Measurements from ENCODE around the gene SCYGR6.

The SCYGR6 gene, protein sequence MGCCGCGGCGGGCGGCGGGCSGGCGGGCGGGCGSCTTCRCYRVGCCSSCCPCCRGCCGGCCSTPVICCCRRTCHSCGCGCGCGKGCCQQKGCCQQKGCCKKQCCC

DNA sequence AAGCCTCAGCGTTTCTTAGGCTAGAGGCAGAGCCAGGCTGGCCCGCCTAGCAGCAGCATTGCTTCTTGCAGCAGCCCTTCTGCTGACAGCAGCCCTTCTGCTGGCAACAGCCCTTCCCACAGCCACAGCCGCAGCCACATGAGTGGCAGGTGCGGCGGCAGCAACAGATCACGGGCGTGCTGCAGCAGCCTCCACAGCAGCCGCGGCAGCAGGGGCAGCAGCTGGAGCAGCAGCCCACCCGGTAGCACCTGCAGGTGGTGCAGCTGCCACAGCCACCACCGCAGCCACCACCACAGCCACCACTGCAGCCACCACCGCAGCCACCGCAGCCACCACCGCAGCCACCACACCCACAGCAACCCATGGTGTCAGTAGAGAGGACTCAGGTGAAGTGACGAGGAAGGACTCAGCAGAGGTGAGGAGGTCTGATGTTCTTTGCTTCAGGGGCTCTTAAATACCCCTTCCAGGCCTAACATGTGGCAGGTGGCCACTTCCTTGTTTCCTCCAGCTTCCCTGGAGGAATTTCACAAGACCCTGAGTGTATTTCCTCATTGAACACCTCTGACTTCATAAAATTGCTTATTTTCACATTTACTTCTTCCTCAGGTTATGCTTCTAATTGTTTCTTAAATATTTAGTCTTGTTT is at the start of gene SCYGR6:
TSS of gene SCYGR6 (minus strand) at position 364 of the 646 bp plus-strand sequence. CDS start at position 364, 0 bp downstream.
- H3K9me3 ChIP-seq (ENCODE audit: severe bottlenecking) = no peaks in the 10 kb centered on the region
- no peak within 1 kb of the TSS for H3K27ac ChIP-seq (ENCODE audit: poor library complexity, severe bottlenecking)
- H3K4me3 ChIP-seq (ENCODE audit: severe bottlenecking) = no peak within 1 kb of the TSS
- TF ChIP-seq, protein P1, sequence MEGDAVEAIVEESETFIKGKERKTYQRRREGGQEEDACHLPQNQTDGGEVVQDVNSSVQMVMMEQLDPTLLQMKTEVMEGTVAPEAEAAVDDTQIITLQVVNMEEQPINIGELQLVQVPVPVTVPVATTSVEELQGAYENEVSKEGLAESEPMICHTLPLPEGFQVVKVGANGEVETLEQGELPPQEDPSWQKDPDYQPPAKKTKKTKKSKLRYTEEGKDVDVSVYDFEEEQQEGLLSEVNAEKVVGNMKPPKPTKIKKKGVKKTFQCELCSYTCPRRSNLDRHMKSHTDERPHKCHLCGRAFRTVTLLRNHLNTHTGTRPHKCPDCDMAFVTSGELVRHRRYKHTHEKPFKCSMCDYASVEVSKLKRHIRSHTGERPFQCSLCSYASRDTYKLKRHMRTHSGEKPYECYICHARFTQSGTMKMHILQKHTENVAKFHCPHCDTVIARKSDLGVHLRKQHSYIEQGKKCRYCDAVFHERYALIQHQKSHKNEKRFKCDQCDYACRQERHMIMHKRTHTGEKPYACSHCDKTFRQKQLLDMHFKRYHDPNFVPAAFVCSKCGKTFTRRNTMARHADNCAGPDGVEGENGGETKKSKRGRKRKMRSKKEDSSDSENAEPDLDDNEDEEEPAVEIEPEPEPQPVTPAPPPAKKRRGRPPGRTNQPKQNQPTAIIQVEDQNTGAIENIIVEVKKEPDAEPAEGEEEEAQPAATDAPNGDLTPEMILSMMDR (IDR thresholded peaks at IDR 0.05; ENCODE audit: poor library complexity, severe bottlenecking) = no peak
- ATAC-seq (ENCODE audit: low read depth) (no peak), DNase-seq (ENCODE audit: low spot score) (no peak)
- H3K36me3 ChIP-seq (ENCODE audit: low read depth) = no peaks in the 10 kb centered on the region
- no peaks in the 10 kb centered on the region for H3K4me1 ChIP-seq (ENCODE audit: insufficient read depth, poor library complexity, severe bottlenecking)
- H3K27me3 ChIP-seq (ENCODE audit: insufficient read depth, poor library complexity, severe bottlenecking) = no peaks in the 10 kb centered on the region

DNA sequence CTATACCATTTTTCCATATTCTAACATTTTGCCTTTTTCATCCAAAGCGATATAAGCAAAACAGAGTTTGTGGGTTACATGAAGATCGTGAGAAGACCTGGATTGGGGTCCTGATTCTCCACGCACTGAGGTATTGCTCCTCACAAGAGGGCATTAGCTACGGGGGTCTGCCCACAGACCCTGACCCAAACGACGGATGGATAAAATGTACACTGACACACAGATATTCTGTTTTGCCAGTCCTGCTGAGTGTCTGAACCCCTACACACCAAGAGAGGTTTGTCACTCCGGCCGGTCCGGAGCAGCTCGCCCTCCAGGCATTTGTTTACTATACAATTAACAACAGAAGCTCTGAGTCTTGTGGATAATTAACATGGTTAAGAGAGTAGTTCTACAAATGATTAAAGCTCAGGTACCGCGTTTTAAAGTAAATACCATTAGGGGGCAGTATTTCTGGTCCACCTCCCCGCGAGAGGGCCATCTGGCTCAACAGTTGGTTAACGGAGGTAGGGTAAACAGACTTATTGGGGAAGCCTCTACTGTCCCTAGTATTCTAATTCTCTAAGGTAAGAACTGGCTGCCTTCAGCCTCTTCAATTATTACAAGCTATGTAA is 49.6 kb upstream of the SCYGR6 start:
- Histone ChIP-seq H3K4me1 (ENCODE audit: insufficient read depth, poor library complexity, severe bottlenecking) (no peaks in the 10 kb centered on the region), H3K36me3 (ENCODE audit: low read depth) (no peaks in the 10 kb centered on the region), H3K27me3 (ENCODE audit: insufficient read depth, poor library complexity, severe bottlenecking) (no peaks in the 10 kb centered on the region), H3K27ac (ENCODE audit: poor library complexity, severe bottlenecking) (no peak overlapping the region), H3K4me3 (ENCODE audit: severe bottlenecking) (no peak overlapping the region), H3K9me3 (ENCODE audit: severe bottlenecking) (no peaks in the 10 kb centered on the region)
- DNase-seq (ENCODE audit: low spot score) (no peak), ATAC-seq (ENCODE audit: low read depth) (no peak)
- TF ChIP-seq, protein P1 (IDR thresholded peaks at IDR 0.05; ENCODE audit: poor library complexity, severe bottlenecking) = no peak

DNA sequence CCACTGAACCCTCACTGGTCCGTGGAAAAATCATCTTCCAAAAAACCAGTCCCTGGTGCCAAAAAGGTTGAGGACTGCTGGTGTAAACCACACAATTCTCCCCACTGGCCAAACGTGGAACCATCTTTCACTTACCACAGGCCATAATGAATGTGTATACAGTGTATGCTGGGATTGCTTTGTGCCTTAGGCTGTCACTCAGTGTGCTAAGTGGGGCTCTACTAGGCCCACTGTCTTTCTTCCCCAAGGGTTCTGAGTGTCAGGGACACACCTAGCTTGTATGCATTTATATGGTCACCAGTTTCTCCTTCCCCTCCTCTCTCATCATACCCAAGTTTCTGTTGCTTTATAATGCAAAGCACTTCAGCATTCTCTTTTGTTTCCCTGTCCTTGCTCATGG is 48.4 kb upstream of the SCYGR6 start:
- no peak for ATAC-seq (ENCODE audit: low read depth)

DNA sequence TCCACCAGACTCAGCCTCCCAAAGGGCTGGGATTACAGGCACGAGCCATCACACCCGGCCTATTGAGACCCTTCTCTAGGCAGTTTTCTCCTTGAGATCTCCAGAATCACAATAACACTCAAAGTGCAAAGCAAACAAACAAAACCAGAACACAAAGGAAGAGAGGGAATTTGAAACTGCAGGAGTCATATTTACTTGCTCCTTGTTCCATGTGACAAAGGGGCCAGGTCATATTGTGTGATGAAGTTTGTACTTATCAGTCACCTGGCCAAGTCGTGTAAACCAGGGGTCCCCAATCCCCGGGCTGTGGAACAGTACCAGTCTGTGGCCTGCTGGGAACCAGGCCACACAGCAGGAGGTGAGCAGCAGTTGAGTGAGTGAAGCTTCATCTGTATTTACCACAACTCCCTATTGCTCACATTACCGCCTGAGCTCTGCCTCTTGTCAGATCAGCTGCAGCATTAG is 47.7 kb upstream of the SCYGR6 start:
- Histone ChIP-seq H3K36me3 (ENCODE audit: low read depth) (no peaks in the 10 kb centered on the region), H3K9me3 (ENCODE audit: severe bottlenecking) (no peaks in the 10 kb centered on the region), H3K27me3 (ENCODE audit: insufficient read depth, poor library complexity, severe bottlenecking) (no peaks in the 10 kb centered on the region), H3K27ac (ENCODE audit: poor library complexity, severe bottlenecking) (no peak overlapping the region), H3K4me3 (ENCODE audit: severe bottlenecking) (no peak overlapping the region), H3K4me1 (ENCODE audit: insufficient read depth, poor library complexity, severe bottlenecking) (no peaks in the 10 kb centered on the region)
- DNase-seq (ENCODE audit: low spot score) (no peak), ATAC-seq (ENCODE audit: low read depth) (no peak)
- TF ChIP-seq, protein P1 (IDR thresholded peaks at IDR 0.05; ENCODE audit: poor library complexity, severe bottlenecking) = no peak

More for the DNA sequence above, 48.4 kb upstream of the SCYGR6 start:
- no peak overlapping the region for H3K4me3 ChIP-seq (ENCODE audit: severe bottlenecking)
- no peaks in the 10 kb centered on the region for H3K4me1 ChIP-seq (ENCODE audit: insufficient read depth, poor library complexity, severe bottlenecking)
- no peaks in the 10 kb centered on the region for H3K27me3 ChIP-seq (ENCODE audit: insufficient read depth, poor library complexity, severe bottlenecking)
- H3K27ac ChIP-seq (ENCODE audit: poor library complexity, severe bottlenecking) = no peak overlapping the region
- no peaks in the 10 kb centered on the region for H3K36me3 ChIP-seq (ENCODE audit: low read depth)
- DNase-seq (ENCODE audit: low spot score) = no peak
- H3K9me3 ChIP-seq (ENCODE audit: severe bottlenecking) = no peaks in the 10 kb centered on the region
- TF ChIP-seq, protein P1 (IDR thresholded peaks at IDR 0.05; ENCODE audit: poor library complexity, severe bottlenecking) = no peak

DNA sequence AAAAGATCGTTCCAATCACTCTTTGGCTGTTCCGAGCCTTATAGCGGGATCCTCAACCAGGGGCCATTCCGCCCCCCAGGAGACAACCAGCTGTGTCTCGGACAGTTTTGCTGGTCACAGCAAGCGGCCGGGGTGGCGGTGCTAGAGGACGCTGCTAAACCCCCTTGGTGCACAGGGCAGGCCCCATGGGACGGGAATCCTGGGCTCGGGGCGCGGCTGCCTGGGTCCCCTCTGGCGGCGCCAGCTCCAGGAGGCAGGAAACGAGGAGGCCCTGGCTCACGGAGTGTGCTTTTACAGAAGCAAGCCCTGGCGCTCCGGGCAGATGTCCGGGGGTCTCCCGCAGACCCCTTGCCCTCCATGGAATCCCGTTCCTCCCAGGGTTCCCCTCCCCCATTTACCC is 43.3 kb upstream of the SCYGR6 start:
- Histone ChIP-seq H3K4me1 (ENCODE audit: insufficient read depth, poor library complexity, severe bottlenecking) (no peaks in the 10 kb centered on the region), H3K27me3 (ENCODE audit: insufficient read depth, poor library complexity, severe bottlenecking) (no peaks in the 10 kb centered on the region), H3K4me3 (ENCODE audit: severe bottlenecking) (no peak overlapping the region), H3K9me3 (ENCODE audit: severe bottlenecking) (no peaks in the 10 kb centered on the region), H3K27ac (ENCODE audit: poor library complexity, severe bottlenecking) (no peak overlapping the region), H3K36me3 (ENCODE audit: low read depth) (no peaks in the 10 kb centered on the region)
- no peak for DNase-seq (ENCODE audit: low spot score)
- no peak for ATAC-seq (ENCODE audit: low read depth)
- TF ChIP-seq, protein P1 (IDR thresholded peaks at IDR 0.05; ENCODE audit: poor library complexity, severe bottlenecking) = no peak
